GM12892 (cell line): Measurements from ENCODE around the gene ASNS.

ENCODE experiments used
- DNase-seq: peaks from one replicate; pipeline ENCODE4 v3.0.0; 2011; ENCODE audit not compliant: insufficient read length
- FAIRE-seq: peaks from 2 replicates; lab custom pipeline; 2011; peaks lifted over from hg19 to GRCh38; lab: Jason Lieb, UNC
- POLR2A ChIP-seq: IDR thresholded peaks from 2 replicates; pipeline ENCODE4 v1.6.1; 2011; ENCODE audit warnings: low read depth, low read length, control low read depth
- POLR2AphosphoS5 ChIP-seq: IDR thresholded peaks from 2 replicates; pipeline ENCODE4 v1.6.1; 2011; ENCODE audit warnings: low read depth, low read length, control low read depth
- TAF1 ChIP-seq: IDR thresholded peaks from 2 replicates; pipeline ENCODE4 v1.6.1; 2011; ENCODE audit warnings: low read depth, mild to moderate bottlenecking, control low read depth, low read length, borderline replicate concordance

The ASNS gene

GRCh38 chr7:97818066-97818663, 54.0 kb downstream of the ASNS start:
- TF ChIP-seq POLR2AphosphoS5 = no peak
- TF ChIP-seq TAF1 = no peak
- no peak for TF ChIP-seq POLR2A
- no peak for FAIRE-seq
- no peak for DNase-seq
